ENCODE measurements around the gene MZT2A.
"Not testable (repeated sequence)": the region's sequence is repeated elsewhere in the genome, so short reads cannot be mapped to it uniquely, and the experiment has no call there.

- not testable (repeated sequence) for TF ChIP-seq EP300, POLR2A, CTCF, POLR2AphosphoS5 (IDR thresholded peaks at IDR 0.05)
Observed at GRCh38 chr2:131440742-131441468, 51.3 kb downstream of the MZT2A start.

Data from suprapubic skin (tissue), 4 donors.